ENCODE data around the gene TBCC.

Gene TBCC

GRCh38 chr6:42746463-42747391, 824 bp upstream of the TBCC start:
- Histone ChIP-seq H3K4me3 (ENCODE audit: low read length) (peak overlapping the region; percentile 65), H3K79me2 (ENCODE audit: low read length) (peaks cover 28% of the 10 kb centered on the region), H3K36me3 (replicated peaks; ENCODE audit: insufficient read depth, low read length) (no peaks in the 10 kb centered on the region), H3K9ac (ENCODE audit: low read length) (peak overlapping the region; percentile 68), H3K27ac (ENCODE audit: low read length) (peak overlapping the region; percentile 86), H4K20me1 (ENCODE audit: insufficient read depth, low read length) (no peaks in the 10 kb centered on the region), H3F3A (ENCODE audit: insufficient read depth, low read length) (peaks cover 14% of the 10 kb centered on the region), H2AFZ (ENCODE audit: low read length) (peak overlapping the region; percentile 67), H3K9me3 (replicated peaks; ENCODE audit: insufficient read depth, low read length) (no peaks in the 10 kb centered on the region), H3K4me1 (ENCODE audit: low read length) (no peaks in the 10 kb centered on the region), H3K4me2 (ENCODE audit: low read depth, low read length) (peak overlapping the region; percentile 65), H3K27me3 (replicated peaks; ENCODE audit: insufficient read depth, low read length) (no peaks in the 10 kb centered on the region), H3K9me2 (replicated peaks; ENCODE audit: insufficient read depth, low read length) (no peaks in the 10 kb centered on the region)
- no peak for TF ChIP-seq EZH2 (optimal IDR thresholded peaks at IDR 0.05; ENCODE audit: low read depth, low read length)
- TF ChIP-seq CTCF (IDR thresholded peaks at IDR 0.05; ENCODE audit: low read length) = no peak
- TF ChIP-seq EZH2phosphoT487 (IDR thresholded peaks at IDR 0.05; ENCODE audit: low read length) = no peak
- peak; percentile 78 for DNase-seq

- peaks cover 14% of the 10 kb centered on the region for H3F3A ChIP-seq (ENCODE audit: insufficient read depth, low read length)
- peaks cover 28% of the 10 kb centered on the region for H3K79me2 ChIP-seq (ENCODE audit: low read length)
- H3K9me3 ChIP-seq (replicated peaks; ENCODE audit: insufficient read depth, low read length) = no peaks in the 10 kb centered on the region
- no peaks in the 10 kb centered on the region for H3K9me2 ChIP-seq (replicated peaks; ENCODE audit: insufficient read depth, low read length)
- H3K36me3 ChIP-seq (replicated peaks; ENCODE audit: insufficient read depth, low read length) = no peaks in the 10 kb centered on the region
- H3K27ac ChIP-seq (ENCODE audit: low read length) = peak overlapping the region; percentile 79; the same call in 1 of the 2 replicates
- TF ChIP-seq EZH2phosphoT487 (IDR thresholded peaks at IDR 0.05; ENCODE audit: low read length) (no peak), EZH2 (optimal IDR thresholded peaks at IDR 0.05; ENCODE audit: low read depth, low read length) (no peak), CTCF (IDR thresholded peaks at IDR 0.05; ENCODE audit: low read length) (no peak)
- H4K20me1 ChIP-seq (ENCODE audit: insufficient read depth, low read length) = no peaks in the 10 kb centered on the region
- peak overlapping the region; percentile 90 for H3K4me3 ChIP-seq (ENCODE audit: low read length)
- H3K27me3 ChIP-seq (replicated peaks; ENCODE audit: insufficient read depth, low read length) = no peaks in the 10 kb centered on the region
- H3K9ac ChIP-seq (ENCODE audit: low read length) = peak overlapping the region; percentile 98
- H3K4me1 ChIP-seq (ENCODE audit: low read length) = no peaks in the 10 kb centered on the region
- H3K4me2 ChIP-seq (ENCODE audit: low read depth, low read length) = peak overlapping the region; percentile 92
- DNase-seq = peak; percentile 50
- no peak overlapping the region for H2AFZ ChIP-seq (ENCODE audit: low read length)
These were observed 742 bp downstream of the TBCC start for GRCh38 chr6:42745083-42745639.

GRCh38 chr6:42744351-42744893, 1.5 kb downstream of the TBCC start:
- Histone ChIP-seq H3K27ac (ENCODE audit: low read length) (no peak overlapping the region), H3K36me3 (replicated peaks; ENCODE audit: insufficient read depth, low read length) (no peaks in the 10 kb centered on the region), H3K4me2 (ENCODE audit: low read depth, low read length) (peak overlapping the region; percentile 92), H3K79me2 (ENCODE audit: low read length) (peaks cover 28% of the 10 kb centered on the region), H3K4me1 (ENCODE audit: low read length) (no peaks in the 10 kb centered on the region), H3K4me3 (ENCODE audit: low read length) (peak overlapping the region; percentile 90), H4K20me1 (ENCODE audit: insufficient read depth, low read length) (no peaks in the 10 kb centered on the region), H3K9me3 (replicated peaks; ENCODE audit: insufficient read depth, low read length) (no peaks in the 10 kb centered on the region), H3F3A (ENCODE audit: insufficient read depth, low read length) (peaks cover 14% of the 10 kb centered on the region), H3K27me3 (replicated peaks; ENCODE audit: insufficient read depth, low read length) (no peaks in the 10 kb centered on the region), H3K9me2 (replicated peaks; ENCODE audit: insufficient read depth, low read length) (no peaks in the 10 kb centered on the region), H2AFZ (ENCODE audit: low read length) (no peak overlapping the region), H3K9ac (ENCODE audit: low read length) (no peak overlapping the region; the same call in 1 of the 2 replicates)
- no peak for TF ChIP-seq CTCF (IDR thresholded peaks at IDR 0.05; ENCODE audit: low read length)
- TF ChIP-seq EZH2phosphoT487 (IDR thresholded peaks at IDR 0.05; ENCODE audit: low read length) = no peak
- TF ChIP-seq EZH2 (optimal IDR thresholded peaks at IDR 0.05; ENCODE audit: low read depth, low read length) = no peak
- no peak for DNase-seq

Measured in MM.1S (cell line).